HepG2 (cell line): Measurements from ENCODE around the gene SLCO4A1. TPM values are rescaled to one million over a fixed set of nuclear protein-coding genes. Genes with fewer than 3 reads are reported as not detected.

Experiments used
- GLI4 ChIP-seq: sonication (generic); formaldehyde crosslinking; IDR thresholded peaks from 2 replicates; pipeline ENCODE4 v1.5.1; 2020; ENCODE audit warnings: missing genetic modification reagents, mild to moderate bottlenecking, moderate library complexity, borderline replicate concordance
- GPN1 ChIP-seq: sonication (generic); formaldehyde crosslinking; IDR thresholded peaks from 2 replicates; pipeline ENCODE4 v1.5.1; 2020; ENCODE audit warnings: missing genetic modification reagents, borderline replicate concordance
- HES4 ChIP-seq: sonication (generic); formaldehyde crosslinking; IDR thresholded peaks from 2 replicates; pipeline ENCODE4 v1.9.0; 2021; ENCODE audit warnings: mild to moderate bottlenecking, missing genetic modification reagents, borderline replicate concordance
- HNRNPUL1 ChIP-seq: fragments of 200-400 bp; formaldehyde crosslinking; IDR thresholded peaks from 2 replicates; pipeline ENCODE4 v1.6.1; 2017; ENCODE audit warnings: low read depth, mild to moderate bottlenecking, low read length, moderate library complexity
- IRF1 ChIP-seq: sonication (generic); formaldehyde crosslinking; IDR thresholded peaks from 2 replicates; pipeline ENCODE4 v1.4.0; 2020; ENCODE audit warnings: low read depth, mild to moderate bottlenecking, missing genetic modification reagents
- NKX3-1 ChIP-seq: sonication (generic); formaldehyde crosslinking; IDR thresholded peaks from 2 replicates; pipeline ENCODE4 v1.5.0; 2020; ENCODE audit warnings: missing genetic modification reagents
- PHB2 ChIP-seq: fragments of 450-650 bp; IDR thresholded peaks from 2 replicates; pipeline ENCODE4 v1.6.1; 2018; ENCODE audit not compliant: partially characterized antibody
- POLR2A ChIP-seq, 2 experiments: IDR thresholded peaks; 2 replicates each; pipeline ENCODE4 v1.6.1; 2011; ENCODE audit warnings: low read depth in 2 of 2, low read length in 2 of 2, mild to moderate bottlenecking in 1 of 2, moderate library complexity in 1 of 2; ENCODE audit not compliant: insufficient read depth in 1 of 2
- RFX3 ChIP-seq: IDR thresholded peaks from 2 replicates; pipeline ENCODE4 v1.6.1; 2016; ENCODE audit warnings: missing biosample characterization, missing genetic modification reagents
- RORA ChIP-seq: sonication (generic); formaldehyde crosslinking; IDR thresholded peaks from 2 replicates; pipeline ENCODE4 v1.5.0; 2020; ENCODE audit warnings: mild to moderate bottlenecking, missing genetic modification reagents, moderate library complexity
- SRSF9 ChIP-seq: fragments of 200-400 bp; formaldehyde crosslinking; IDR thresholded peaks from 2 replicates; pipeline ENCODE4 v1.6.1; 2018; ENCODE audit warnings: borderline replicate concordance, mild to moderate bottlenecking, low read depth, low read length; ENCODE audit not compliant: insufficient read depth, poor library complexity, severe bottlenecking
- SSRP1 ChIP-seq: IDR thresholded peaks from 2 replicates; pipeline ENCODE4 v1.6.1; 2016; ENCODE audit warnings: control low read depth
- ZFP82 ChIP-seq: sonication (generic); formaldehyde crosslinking; IDR thresholded peaks from 2 replicates; pipeline ENCODE4 v1.5.1; 2020; ENCODE audit warnings: mild to moderate bottlenecking, missing genetic modification reagents, borderline replicate concordance
- ZMYM4 ChIP-seq: sonication (generic); formaldehyde crosslinking; IDR thresholded peaks from 2 replicates; pipeline ENCODE4 v1.8.1; 2023; ENCODE audit warnings: mild to moderate bottlenecking, missing genetic modification reagents
- ZNF543 ChIP-seq: sonication (generic); formaldehyde crosslinking; IDR thresholded peaks from 2 replicates; pipeline ENCODE4 v1.4.0; 2020; ENCODE audit warnings: mild to moderate bottlenecking, missing genetic modification reagents
- ZNF83 ChIP-seq: sonication (generic); formaldehyde crosslinking; IDR thresholded peaks from 2 replicates; pipeline ENCODE4 v1.4.0; 2020; ENCODE audit warnings: missing genetic modification reagents, mild to moderate bottlenecking, borderline replicate concordance
- polyA plus RNA-seq, 8 experiments: library from polyadenylated mRNA; depleted of rRNA in 3 of 8; stranded (reverse) in 7 of 8; unstranded in 1 of 8; fragments of >200 nt; fragmentation: Illumina TruSeq in 4 of 8; extraction: Trizol in 4 of 8; gene quantifications; 2 replicates each; pipeline versions ENCODE4 v1.2.1 to v1.2.3, GENCODE V29; 2011 to 2016; ENCODE audit warnings: low read depth in 4 of 8, missing spikeins in 1 of 8, mixed read lengths in 1 of 8; ENCODE audit not compliant: insufficient read depth in 1 of 8
- total RNA-seq, 5 experiments: library from RNA; depleted of rRNA; stranded (reverse); fragments of >200 nt; fragmentation: Illumina TruSeq; extraction: Trizol; gene quantifications; 2 replicates each; pipeline ENCODE4 v1.2.3, GENCODE V29; 2016; ENCODE audit warnings: low read depth in 1 of 5
- TF ChIP-seq, protein P1 (sequence below): sonication (generic); formaldehyde crosslinking; IDR thresholded peaks from 2 replicates; pipeline ENCODE4; 2020; ENCODE audit warnings: missing genetic modification reagents, mild to moderate bottlenecking, borderline replicate concordance
- TF ChIP-seq, protein P2 (sequence below): sonication (generic); formaldehyde crosslinking; IDR thresholded peaks from 2 replicates; pipeline ENCODE4 v1.4.0; 2020; ENCODE audit warnings: missing genetic modification reagents, borderline replicate concordance

Gene SLCO4A1
- total and polyA plus RNA-seq, 2 of the 13 experiments (the other 11 are each of a cell fraction or from before 2014, with no cell fraction given): 55.5 to 112 TPM

GRCh38 chr20:62641321-62642050 is 817 bp upstream of the SLCO4A1 start (continued):
- TF ChIP-seq, protein P1, sequence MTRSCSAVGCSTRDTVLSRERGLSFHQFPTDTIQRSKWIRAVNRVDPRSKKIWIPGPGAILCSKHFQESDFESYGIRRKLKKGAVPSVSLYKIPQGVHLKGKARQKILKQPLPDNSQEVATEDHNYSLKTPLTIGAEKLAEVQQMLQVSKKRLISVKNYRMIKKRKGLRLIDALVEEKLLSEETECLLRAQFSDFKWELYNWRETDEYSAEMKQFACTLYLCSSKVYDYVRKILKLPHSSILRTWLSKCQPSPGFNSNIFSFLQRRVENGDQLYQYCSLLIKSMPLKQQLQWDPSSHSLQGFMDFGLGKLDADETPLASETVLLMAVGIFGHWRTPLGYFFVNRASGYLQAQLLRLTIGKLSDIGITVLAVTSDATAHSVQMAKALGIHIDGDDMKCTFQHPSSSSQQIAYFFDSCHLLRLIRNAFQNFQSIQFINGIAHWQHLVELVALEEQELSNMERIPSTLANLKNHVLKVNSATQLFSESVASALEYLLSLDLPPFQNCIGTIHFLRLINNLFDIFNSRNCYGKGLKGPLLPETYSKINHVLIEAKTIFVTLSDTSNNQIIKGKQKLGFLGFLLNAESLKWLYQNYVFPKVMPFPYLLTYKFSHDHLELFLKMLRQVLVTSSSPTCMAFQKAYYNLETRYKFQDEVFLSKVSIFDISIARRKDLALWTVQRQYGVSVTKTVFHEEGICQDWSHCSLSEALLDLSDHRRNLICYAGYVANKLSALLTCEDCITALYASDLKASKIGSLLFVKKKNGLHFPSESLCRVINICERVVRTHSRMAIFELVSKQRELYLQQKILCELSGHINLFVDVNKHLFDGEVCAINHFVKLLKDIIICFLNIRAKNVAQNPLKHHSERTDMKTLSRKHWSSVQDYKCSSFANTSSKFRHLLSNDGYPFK (CRISPR knock-in tag): peak; percentile 48; the same call in 1 of the 2 replicates
- TF ChIP-seq PHB2: no peak
- peak; percentile 1; the same call in 1 of the 2 replicates for TF ChIP-seq ZMYM4 (CRISPR knock-in tag)
- no peak for TF ChIP-seq SRSF9
- no peak for TF ChIP-seq HNRNPUL1
- no peak for TF ChIP-seq IRF1
- no peak for TF ChIP-seq ZNF543 (CRISPR knock-in tag)
- no peak for TF ChIP-seq HES4 (CRISPR knock-in tag)
- no peak for TF ChIP-seq ZFP82 (CRISPR knock-in tag)
- TF ChIP-seq RFX3 (CRISPR knock-in tag): no peak
- no peak for TF ChIP-seq ZNF83 (CRISPR knock-in tag)
- no peak for TF ChIP-seq RORA (CRISPR knock-in tag)
- TF ChIP-seq POLR2A (IDR thresholded peaks at IDR 0.05; ENCODE audit: insufficient read depth in 1 of 2, low read depth in 2 of 2, low read length in 2 of 2): no peak
- no peak for TF ChIP-seq SSRP1 (CRISPR knock-in tag)
- no peak for TF ChIP-seq GLI4
- no peak for TF ChIP-seq GPN1 (CRISPR knock-in tag)
- no peak for TF ChIP-seq NKX3-1
- TF ChIP-seq, protein P2, sequence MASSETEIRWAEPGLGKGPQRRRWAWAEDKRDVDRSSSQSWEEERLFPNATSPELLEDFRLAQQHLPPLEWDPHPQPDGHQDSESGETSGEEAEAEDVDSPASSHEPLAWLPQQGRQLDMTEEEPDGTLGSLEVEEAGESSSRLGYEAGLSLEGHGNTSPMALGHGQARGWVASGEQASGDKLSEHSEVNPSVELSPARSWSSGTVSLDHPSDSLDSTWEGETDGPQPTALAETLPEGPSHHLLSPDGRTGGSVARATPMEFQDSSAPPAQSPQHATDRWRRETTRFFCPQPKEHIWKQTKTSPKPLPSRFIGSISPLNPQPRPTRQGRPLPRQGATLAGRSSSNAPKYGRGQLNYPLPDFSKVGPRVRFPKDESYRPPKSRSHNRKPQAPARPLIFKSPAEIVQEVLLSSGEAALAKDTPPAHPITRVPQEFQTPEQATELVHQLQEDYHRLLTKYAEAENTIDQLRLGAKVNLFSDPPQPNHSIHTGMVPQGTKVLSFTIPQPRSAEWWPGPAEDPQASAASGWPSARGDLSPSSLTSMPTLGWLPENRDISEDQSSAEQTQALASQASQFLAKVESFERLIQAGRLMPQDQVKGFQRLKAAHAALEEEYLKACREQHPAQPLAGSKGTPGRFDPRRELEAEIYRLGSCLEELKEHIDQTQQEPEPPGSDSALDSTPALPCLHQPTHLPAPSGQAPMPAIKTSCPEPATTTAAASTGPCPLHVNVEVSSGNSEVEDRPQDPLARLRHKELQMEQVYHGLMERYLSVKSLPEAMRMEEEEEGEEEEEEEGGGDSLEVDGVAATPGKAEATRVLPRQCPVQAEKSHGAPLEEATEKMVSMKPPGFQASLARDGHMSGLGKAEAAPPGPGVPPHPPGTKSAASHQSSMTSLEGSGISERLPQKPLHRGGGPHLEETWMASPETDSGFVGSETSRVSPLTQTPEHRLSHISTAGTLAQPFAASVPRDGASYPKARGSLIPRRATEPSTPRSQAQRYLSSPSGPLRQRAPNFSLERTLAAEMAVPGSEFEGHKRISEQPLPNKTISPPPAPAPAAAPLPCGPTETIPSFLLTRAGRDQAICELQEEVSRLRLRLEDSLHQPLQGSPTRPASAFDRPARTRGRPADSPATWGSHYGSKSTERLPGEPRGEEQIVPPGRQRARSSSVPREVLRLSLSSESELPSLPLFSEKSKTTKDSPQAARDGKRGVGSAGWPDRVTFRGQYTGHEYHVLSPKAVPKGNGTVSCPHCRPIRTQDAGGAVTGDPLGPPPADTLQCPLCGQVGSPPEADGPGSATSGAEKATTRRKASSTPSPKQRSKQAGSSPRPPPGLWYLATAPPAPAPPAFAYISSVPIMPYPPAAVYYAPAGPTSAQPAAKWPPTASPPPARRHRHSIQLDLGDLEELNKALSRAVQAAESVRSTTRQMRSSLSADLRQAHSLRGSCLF (CRISPR knock-in tag): 0 out of 2 replicates have a peak, but pooled peaks have one; percentile 25
